HG02588 (cell line): Measurements from ENCODE around the gene MYRF.

Experiments used
- ATAC-seq: cut with Tn5 transposase; IDR thresholded peaks from one replicate; pipeline ENCODE4 v1.9.1; 2021; ENCODE audit warnings: mild to moderate bottlenecking, moderate library complexity; ENCODE audit not compliant: unreplicated experiment

MYRF gene

DNA sequence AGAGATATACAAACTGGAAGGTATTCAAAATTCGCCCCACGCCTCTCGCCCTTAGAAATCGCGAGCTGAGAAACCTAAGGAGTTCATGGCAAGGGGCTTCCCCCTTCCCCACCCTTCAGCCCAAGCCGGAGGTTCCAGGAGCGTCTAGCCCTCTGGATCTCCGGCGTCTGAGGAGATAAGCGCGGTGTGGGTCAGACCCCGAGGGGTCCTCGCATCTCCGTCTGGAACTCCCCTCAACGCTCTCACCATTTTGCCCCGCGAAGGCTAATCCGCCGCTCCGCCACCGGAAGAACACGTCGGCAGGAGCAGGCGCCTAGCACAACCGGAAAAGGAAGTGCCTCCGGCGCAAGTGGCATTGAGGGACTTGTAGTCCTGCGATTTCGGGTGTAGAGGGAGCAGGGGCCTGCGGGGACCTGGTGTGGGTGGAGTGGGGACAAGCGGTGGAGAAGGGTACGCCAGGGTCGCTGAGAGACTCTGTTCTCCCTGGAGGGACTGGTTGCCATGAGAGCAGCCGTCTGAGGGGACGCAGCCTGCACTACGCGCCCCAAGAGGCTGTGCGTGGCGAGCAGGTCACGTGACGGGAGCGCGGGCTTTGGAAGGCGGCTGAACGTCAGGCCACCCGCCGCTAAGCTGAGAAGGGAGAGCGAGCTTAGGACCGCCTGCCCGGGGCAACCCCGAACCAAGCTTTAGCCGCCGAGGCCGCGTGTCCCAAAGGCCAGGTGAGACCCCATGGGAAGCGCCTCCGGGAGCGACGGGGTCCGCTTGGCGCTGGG is 40.1 kb downstream of the MYRF start, which contains the start of the genes FEN1 and TMEM258:
FEN1 (plus strand) TSS at position 602 of the 773 bp plus-strand sequence. CDS start 2,451 bp downstream, outside the sequence.
TMEM258 (minus strand) TSS at position 290 of the 773 bp plus-strand sequence; CDS start at position 249, 41 bp downstream.
- ATAC-seq = peak; percentile 77

- no peak for ATAC-seq
Observed at GRCh38 chr11:61793083-61793828, 40.8 kb downstream of the MYRF start.

DNA sequence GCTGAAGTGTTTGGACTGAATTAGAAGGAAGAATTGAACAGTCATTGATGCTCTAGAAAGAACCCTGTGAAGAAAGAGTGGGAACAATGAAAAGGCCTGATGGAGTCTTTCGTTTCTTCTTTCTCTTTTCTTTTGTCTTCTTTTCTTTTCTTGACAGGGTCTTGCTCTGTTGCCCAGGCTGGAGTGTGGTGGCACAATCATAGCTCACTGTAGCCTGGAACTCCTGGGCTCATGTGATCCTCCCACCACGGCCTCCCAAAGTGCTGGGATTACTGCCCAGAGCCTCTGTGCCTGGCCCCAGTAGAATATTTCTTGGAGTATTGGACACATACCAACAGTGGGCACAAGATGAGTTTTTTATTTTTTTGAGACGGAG is 41.4 kb downstream of the MYRF start:
- no peak for ATAC-seq

DNA sequence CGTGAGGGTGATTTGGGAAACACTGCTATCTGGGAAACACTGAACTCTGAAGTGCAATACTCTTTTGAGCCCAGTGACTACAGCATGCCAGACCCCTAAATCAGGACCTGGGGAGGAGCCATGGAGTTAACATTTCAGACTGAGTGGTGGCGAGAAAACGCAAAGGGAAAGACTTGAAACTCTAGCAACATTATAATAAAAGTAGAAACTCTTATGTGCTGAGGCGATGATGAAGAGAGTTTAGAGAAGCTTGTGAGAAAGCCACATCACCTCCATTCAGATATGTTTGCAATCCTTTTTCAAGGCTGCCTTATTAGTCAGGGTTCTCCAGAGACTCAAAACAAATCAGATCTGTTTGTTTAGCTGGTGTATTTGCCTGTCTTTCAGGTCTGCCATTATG is 42.1 kb downstream of the MYRF start:
- no peak for ATAC-seq

GRCh38 chr11:61795459-61795858 is 43.0 kb downstream of the MYRF start:
- ATAC-seq = no peak

DNA sequence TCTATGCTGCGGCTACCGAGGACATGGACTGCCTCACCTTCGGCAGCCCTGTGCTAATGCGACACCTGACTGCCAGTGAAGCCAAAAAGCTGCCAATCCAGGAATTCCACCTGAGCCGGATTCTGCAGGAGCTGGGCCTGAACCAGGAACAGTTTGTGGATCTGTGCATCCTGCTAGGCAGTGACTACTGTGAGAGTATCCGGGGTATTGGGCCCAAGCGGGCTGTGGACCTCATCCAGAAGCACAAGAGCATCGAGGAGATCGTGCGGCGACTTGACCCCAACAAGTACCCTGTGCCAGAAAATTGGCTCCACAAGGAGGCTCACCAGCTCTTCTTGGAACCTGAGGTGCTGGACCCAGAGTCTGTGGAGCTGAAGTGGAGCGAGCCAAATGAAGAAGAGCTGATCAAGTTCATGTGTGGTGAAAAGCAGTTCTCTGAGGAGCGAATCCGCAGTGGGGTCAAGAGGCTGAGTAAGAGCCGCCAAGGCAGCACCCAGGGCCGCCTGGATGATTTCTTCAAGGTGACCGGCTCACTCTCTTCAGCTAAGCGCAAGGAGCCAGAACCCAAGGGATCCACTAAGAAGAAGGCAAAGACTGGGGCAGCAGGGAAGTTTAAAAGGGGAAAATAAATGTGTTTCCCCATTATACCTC is 43.6 kb downstream of the MYRF start:
- ATAC-seq = no peak

DNA sequence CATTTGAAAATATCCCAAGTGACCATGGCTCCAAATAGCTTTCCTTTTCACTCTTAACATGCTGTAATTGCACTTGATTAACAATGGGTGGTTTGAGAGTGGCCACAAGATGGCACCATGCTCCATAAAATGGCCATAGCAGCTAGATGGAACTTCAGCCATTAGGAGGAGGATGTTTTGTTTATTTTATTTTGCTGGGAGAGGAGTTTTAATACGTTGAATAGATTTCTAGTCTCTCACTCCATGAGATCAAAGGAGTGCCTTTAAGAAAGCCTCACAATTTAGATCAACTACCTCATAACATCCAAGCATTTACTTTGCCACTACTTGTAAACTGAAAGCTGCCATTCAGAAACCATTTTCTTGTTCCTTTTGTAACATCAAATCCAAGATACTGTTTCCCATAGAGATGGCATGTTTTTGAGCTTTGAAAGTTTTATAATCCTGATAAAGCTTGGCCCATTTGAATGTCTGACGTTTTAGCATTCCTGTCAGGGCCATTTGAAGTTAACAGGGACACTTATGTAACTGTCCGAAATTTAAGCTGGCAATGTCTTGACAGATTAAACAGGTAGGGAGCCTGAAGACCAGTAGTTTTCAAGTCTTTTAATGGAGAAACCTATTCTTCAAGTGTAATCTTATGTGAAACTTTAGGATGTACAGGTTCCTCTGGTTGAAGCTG is 45.0 kb downstream of the MYRF start:
- no peak for ATAC-seq

DNA sequence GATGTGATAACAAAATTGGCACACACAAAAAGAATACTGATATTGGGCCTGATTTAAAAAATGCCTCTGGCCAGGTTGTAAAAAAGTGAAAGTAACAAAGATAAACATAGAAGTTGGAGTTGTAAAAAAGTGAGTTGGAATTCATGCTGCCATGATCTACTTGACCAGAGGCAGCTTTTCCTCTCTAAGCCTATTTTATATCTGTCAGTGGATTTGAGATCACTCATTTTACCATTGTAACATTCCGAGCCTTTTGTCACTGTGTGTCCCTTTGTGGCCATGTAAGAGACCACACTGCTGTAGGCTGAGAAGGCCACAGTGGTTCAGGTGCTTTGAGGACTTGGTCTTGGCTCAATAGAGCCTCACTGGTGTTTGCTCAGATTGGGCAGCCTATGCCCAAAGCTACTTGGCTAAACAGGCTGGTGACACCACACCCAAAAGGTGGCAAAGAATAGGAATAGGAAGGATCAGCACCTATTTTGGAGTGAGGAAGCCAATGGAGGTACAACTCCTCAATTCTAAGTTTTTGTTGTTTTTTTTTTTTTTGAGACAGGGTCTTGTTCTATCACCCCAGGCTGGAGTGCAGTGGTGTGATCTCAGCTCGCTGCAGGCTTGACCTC is 47.3 kb downstream of the MYRF start:
- no peak for ATAC-seq

DNA sequence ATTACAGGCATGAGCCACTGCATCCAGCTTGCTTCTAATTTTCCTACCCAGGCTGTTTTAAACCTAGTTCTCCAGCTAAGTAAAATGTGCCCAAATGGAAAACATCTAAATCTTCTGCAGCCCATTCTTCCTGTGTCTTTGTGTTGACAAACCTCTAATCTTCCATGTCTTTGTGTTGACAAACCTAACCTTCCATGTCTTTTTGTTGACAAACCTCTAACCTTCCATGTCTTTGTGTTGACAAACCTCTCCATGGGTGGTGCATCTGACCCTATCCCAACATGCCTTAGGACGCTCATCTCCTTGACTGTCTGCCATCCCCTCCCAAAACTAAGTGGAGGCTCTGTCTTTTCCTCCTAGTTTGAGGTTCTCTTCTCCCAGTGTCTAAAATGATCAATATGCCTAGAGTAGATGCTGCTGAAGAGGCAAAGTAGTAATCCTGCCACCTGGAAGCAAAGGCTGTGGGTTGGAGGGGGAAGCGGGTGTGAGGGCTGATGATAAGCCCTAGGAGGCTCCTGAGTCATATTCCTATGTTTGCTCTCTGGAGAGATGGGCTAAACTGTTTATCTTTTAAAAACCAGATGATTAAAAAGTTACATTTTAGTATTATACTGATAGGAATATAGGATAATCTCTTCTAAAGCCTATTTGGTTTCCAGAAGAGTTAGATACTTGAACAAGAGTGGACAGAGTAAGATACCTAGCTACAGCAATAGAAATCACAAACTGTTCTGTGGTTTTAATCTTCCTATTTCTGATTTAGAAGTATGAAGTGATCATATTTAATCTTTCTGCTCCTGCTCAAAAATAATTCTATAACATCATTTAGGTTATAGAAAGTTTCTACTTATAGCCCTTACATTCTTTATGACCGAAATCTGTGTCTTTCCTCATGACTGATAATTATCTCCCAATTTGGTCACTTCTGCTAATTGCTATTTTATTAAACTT is 48.2 kb downstream of the MYRF start:
- ATAC-seq = no peak

- no peak for ATAC-seq
Observed at GRCh38 chr11:61802605-61803004, 50.2 kb downstream of the MYRF start.

GRCh38 chr11:61803889-61804647 is 51.6 kb downstream of the MYRF start:
- no peak for ATAC-seq

- no peak for ATAC-seq
Observed at GRCh38 chr11:61805146-61805545, 52.7 kb downstream of the MYRF start.

GRCh38 chr11:61806785-61807184 is 54.3 kb downstream of the MYRF start:
- no peak for ATAC-seq

DNA sequence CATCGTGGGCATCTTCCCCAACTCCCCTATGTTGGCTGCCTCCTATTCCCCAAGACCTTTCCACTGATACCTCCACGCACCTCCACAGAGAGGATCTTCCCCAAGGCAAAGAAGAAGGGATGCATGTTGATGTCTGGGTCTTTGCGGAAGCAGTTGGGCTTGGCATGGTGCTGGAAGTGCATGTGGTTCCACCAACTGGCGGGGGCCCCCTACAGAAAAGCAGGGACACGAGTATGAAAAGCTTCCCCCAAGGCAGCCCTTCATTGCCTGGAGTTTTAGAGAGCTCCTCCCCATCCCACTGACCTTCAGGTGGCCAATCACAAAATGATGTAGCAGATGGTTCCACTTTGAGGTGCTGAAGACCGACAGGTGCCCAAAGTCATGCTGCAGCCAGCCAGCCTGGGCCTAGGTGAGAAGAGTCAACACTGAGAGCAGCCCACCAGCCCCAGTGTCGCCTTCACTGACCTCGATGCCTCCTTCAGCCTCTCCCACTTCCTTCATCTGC is 58.3 kb downstream of the MYRF start:
- no peak for ATAC-seq

GRCh38 chr11:61811831-61812230 is 59.4 kb downstream of the MYRF start:
- no peak for ATAC-seq

DNA sequence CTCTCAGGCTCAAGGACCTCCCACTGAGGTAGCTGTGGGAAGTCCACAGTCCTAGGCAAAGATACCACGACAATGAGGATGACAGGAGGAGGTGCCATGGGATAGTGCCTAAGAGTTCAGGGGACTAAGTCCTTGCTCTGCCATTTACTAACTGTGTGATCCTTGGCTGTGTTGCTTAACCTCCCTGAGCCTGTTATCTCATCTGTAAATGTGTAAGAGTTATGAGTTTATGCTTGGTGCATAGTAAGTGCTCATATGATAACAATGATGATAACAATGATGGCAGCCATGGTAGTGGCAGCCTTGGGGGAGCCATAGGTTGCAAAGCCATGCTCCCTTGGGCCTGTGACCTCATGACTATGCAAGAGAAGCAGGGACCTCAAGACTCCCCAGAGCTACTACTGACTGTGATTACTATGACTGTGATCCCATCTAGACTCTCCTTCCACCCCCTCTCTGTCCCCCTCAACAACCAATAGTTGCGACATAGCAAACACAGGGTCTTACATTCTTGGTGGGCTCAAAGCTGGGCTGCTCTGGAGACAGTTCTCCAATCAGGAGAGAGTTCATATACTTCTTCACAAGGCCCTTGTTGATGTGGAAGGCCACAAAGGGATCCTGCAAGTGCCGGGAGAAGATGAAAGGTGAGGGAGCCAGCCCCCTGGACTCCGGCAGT is 60.4 kb downstream of the MYRF start:
- no peak for ATAC-seq

DNA sequence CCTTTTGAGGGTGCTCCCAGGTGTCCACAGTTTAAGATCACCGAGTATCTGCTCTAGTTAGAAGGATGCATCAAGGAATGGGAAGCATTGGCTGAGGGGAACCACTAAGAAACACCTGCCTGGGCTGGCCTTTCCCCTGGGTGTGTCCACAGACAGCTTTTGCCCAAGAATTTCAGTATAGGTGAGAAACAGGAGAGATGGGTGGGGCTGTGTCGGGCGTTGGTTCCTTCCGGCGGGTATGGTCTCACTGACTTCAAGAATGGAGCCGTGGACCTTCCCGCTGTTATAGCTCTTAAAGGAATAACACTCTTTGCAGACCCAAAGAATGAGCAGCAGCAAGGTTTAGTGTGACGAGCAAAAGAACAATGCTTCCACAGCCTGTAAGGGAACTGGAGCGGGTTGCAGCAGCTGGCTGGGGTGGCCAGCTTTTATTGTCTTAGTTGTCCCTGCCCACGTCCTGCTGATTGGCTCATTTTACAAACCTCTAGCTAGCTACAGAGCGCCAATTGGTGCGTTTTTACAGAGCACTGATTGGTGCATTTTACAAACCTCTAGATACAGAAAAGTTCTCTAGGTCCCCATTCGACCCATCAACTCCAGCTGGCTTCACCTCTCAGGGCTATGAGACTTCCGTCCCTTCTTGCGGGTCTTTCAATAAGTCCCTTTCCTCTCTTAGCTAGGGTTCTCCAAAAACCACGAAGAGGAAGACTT is 62.0 kb downstream of the MYRF start:
- no peak for ATAC-seq
